Loucy (cell line): ENCODE measurements around the gene EPN2.

Experiments
- EZH2phosphoT487 ChIP-seq: fragments of 200-600 bp; IDR thresholded peaks from 2 replicates; pipeline ENCODE4 v1.6.1; 2018; ENCODE audit warnings: antibody characterized with exemption, mild to moderate bottlenecking, moderate library complexity, borderline replicate concordance
- TF ChIP-seq, protein P1 (sequence below): fragments of 200-600 bp; sonication (generic); conservative IDR thresholded peaks from 2 replicates; pipeline ENCODE4 v1.5.1; 2014; ENCODE audit warnings: mild to moderate bottlenecking, antibody characterized with exemption, low read length

DNA sequence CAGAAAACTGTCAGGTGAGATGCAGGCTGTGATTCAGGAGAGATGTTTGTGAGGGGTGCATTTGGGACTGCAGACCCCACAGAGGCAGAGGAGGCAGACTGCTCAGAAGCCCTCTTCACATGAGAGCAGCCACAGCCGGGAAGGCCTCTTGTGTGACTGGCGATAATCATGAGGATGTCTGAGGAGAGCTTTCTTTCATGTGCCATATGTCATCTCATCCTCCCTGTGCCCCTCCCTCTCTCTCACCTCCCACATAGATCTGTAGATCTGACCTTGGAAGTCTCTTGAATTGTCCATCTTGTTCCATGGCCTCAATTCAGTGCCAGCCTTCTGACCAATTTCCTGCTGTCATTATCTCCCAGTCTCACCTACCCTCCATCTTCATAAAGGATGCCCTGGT is 50.5 kb downstream of the EPN2 start:
- TF ChIP-seq, protein P1, sequence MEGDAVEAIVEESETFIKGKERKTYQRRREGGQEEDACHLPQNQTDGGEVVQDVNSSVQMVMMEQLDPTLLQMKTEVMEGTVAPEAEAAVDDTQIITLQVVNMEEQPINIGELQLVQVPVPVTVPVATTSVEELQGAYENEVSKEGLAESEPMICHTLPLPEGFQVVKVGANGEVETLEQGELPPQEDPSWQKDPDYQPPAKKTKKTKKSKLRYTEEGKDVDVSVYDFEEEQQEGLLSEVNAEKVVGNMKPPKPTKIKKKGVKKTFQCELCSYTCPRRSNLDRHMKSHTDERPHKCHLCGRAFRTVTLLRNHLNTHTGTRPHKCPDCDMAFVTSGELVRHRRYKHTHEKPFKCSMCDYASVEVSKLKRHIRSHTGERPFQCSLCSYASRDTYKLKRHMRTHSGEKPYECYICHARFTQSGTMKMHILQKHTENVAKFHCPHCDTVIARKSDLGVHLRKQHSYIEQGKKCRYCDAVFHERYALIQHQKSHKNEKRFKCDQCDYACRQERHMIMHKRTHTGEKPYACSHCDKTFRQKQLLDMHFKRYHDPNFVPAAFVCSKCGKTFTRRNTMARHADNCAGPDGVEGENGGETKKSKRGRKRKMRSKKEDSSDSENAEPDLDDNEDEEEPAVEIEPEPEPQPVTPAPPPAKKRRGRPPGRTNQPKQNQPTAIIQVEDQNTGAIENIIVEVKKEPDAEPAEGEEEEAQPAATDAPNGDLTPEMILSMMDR = no peak
- TF ChIP-seq EZH2phosphoT487 = no peak
